ENCODE measurements around the gene THAP8. TPM values are rescaled to one million over a fixed set of nuclear protein-coding genes. Genes with fewer than 3 reads are reported as not detected.

THAP8 gene
- total and polyA plus RNA-seq, 2 of the 13 experiments (the other 11 are each of a cell fraction or from before 2014, with no cell fraction given), result 1.7 to 3.7 TPM

GRCh38 chr19:35990771-35991730 lies 63.0 kb downstream of the THAP8 start (continued):
- TF ChIP-seq AGO1 (IDR thresholded peaks at IDR 0.05; ENCODE audit: low read depth, low read length, poor library complexity, severe bottlenecking), result no peak
- TF ChIP-seq ZNF644 (CRISPR knock-in tag; IDR thresholded peaks at IDR 0.05; ENCODE audit: low read depth), result no peak
- TF ChIP-seq MTERF4 (CRISPR knock-in tag; IDR thresholded peaks at IDR 0.05), result no peak
- no peak for TF ChIP-seq RAD21 (CRISPR knock-in tag; IDR thresholded peaks at IDR 0.05)
- no peak for TF ChIP-seq CEBPB (IDR thresholded peaks at IDR 0.05; ENCODE audit: borderline replicate concordance, low read depth, low read length)
- TF ChIP-seq PLRG1 (conservative IDR thresholded peaks at IDR 0.05), result no peak
- no peak for TF ChIP-seq MAFF (IDR thresholded peaks at IDR 0.05; ENCODE audit: low read depth, low read length)
- no peak for TF ChIP-seq SOX5 (CRISPR knock-in tag; IDR thresholded peaks at IDR 0.05; ENCODE audit: borderline replicate concordance)
- no peak for TF ChIP-seq KIAA2018 (CRISPR knock-in tag; IDR thresholded peaks at IDR 0.05; ENCODE audit: borderline replicate concordance)
- no peak for TF ChIP-seq CENPBD1 (CRISPR knock-in tag; IDR thresholded peaks at IDR 0.05; ENCODE audit: borderline replicate concordance, low read depth)
- no peak for TF ChIP-seq TIGD3 (CRISPR knock-in tag; IDR thresholded peaks at IDR 0.05; ENCODE audit: borderline replicate concordance)
- TF ChIP-seq ZNF235 (CRISPR knock-in tag; IDR thresholded peaks at IDR 0.05; ENCODE audit: borderline replicate concordance), result no peak
- TF ChIP-seq ZNF780A (CRISPR knock-in tag; IDR thresholded peaks at IDR 0.05), result no peak
- TF ChIP-seq ZNF101 (CRISPR knock-in tag; IDR thresholded peaks at IDR 0.05; ENCODE audit: borderline replicate concordance, low read depth), result no peak
- TF ChIP-seq ZNF788 (CRISPR knock-in tag; IDR thresholded peaks at IDR 0.05; ENCODE audit: borderline replicate concordance), result no peak
- TF ChIP-seq SNAPC2 (CRISPR knock-in tag; IDR thresholded peaks at IDR 0.05), result no peak
- TF ChIP-seq ZSCAN20 (CRISPR knock-in tag; IDR thresholded peaks at IDR 0.05; ENCODE audit: borderline replicate concordance), result no peak
- no peak for TF ChIP-seq RNF2 (conservative IDR thresholded peaks at IDR 0.05; ENCODE audit: low read depth)
